NCI-H187 (cell line): ENCODE data around the gene PCMTD2.
"Not testable (repeated sequence)": the region's sequence is repeated elsewhere in the genome, so short reads cannot be mapped to it uniquely, and the experiment has no call there.

Experiments
- DNase-seq, 2 experiments: peaks; one replicate each; lab custom pipeline; 2025; lab: John Stamatoyannopoulos, UW

PCMTD2 gene

DNA sequence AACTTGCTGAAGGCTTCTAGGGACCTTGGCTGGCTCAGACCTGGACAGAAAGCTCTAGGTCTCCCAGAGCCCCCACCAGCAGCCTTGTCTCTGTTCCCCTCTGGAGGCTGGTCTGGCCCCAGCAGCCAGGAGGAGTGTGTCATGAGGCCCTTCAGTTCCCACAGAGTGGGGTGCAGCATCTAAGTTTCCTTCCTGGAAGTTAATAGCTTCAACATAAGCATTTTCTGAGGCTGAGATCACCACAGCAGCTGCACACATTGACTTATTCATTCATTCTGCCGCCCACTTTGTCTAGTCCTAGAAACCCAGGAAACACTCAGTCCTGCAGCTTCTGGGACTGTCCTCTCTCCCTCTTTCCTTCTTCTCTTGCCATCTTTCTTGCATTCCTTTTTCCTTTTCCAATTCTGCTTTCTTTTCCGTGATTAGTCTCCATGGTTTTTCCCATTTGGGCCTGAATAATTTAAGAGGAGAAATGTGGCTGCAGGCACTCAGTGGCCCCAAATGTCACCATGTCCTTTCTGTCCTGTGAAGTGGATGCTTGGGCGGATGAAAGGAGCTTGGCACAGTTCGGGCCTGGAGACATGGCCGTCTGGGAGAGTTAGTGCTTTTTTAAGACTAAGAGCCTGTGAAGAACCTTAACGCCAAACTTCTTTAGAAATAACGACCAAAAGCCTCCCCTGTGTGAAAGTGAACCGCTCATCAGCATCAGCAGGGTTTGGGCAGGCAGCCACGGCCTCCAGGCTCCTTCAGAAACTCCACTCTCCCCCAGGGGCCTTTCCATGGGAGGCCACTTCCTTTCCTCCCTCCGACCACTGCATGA lies 31.0 kb upstream of the PCMTD2 start:
- DNase-seq = no peak

- DNase-seq = no peak
Observed at GRCh38 chr20:64225171-64225595, 30.4 kb upstream of the PCMTD2 start.

DNA sequence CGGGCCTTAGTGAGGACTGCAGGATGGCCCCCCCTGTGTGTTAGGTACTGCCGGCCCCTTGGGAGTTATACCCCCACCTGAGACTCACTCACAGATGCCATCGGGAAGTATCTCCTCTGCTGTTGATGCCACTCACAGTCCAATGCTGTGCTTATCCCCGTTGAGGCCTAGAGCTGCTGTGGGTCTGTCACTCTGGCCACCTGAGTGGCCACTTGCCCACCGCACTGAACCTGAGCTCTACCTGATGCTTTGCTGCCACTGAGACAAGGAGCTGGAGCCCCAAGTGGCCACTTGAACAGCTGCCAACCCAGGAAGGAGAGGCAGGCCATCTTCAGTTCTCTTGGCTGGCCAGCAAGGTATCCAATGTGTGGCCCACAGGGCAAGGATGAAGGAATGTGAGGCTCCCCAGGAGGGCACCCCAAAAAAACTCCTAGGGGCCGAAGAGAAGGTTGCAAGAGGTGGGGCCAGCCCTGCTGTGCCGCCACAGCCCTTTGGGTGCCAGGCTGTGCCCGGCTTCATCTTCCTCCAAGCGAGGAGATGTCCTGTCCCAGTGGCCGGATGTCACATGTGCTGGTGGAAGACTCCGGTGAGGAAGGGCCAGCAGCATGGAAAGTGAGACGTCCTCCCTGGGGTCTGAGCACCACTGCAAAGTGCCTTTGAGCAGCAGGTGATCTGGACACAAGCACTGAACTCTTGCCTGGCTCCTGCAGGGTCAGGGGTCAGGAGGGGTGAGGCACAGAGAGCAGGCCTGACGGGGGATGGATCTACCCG lies 29.5 kb upstream of the PCMTD2 start:
- no peak for DNase-seq

DNA sequence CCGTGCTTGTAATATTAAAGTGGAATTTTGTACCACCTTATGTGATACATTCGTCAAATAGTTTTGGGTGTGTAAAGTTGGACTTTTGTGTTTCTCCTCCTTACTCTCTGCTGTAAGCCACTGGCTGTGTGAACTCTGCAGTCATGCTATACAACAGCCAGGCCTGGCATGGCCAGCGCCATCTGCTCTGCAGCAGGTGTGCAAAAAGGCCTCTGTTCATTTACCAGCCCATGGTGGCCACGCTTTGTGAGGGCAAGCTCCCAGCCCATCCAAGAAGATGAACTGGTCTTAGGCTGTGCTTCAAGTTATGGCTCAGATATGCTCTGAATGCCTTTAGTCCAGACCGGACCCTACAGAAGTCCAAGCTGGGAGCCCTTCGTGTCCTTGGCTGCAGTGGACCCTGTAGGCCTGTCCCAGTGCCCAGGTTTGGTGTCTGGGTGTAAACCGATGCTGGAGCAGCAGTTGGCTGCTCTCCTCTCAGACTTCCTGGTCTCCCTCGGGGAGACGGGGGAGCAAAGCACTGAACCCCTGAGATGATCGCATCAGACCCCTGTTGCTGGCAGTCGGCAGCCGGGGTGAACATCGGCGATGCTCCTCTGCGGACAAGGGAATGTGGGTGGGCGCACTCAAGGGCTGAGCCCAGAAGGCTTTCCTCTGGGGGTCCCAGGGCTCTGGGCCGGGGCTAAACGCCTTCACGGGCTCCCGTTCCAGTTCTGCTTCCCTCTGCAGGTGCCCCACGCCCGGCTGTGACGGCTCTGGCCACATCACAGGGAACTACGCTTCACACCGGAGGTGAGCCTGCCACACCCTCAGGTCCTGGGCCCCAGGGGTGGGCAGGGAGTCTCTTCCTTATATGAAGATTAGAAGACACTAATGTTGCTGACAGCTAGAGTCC lies 28.6 kb upstream of the PCMTD2 start:
- DNase-seq = no peak

DNA sequence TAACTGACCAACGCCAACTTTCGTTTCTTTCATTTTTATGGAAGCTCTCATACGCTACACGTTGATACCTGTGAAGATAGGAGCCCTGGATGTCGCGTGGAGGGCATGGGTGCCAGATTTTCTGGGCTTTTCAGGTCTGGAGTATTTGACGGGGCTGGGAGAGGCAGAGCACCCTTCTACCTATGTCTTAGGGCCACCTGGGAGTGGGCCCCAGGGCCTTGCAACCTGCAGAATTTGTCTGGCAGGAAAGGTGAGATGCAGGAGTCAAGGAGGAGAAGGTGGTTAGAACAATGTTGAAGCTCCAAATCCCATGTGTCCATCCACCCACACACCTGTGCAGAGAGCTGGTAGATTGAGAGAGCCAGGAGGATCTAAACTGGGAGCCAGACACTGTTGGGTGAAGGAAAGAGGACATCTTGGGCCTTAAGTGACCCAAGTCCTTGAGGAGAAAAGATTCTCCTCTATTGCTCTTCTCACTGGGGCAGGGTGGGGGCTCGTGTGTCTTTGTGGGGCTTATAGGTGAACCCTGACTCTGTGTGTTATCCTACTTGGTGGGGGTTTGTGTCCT lies 27.4 kb upstream of the PCMTD2 start:
- no peak for DNase-seq

DNA sequence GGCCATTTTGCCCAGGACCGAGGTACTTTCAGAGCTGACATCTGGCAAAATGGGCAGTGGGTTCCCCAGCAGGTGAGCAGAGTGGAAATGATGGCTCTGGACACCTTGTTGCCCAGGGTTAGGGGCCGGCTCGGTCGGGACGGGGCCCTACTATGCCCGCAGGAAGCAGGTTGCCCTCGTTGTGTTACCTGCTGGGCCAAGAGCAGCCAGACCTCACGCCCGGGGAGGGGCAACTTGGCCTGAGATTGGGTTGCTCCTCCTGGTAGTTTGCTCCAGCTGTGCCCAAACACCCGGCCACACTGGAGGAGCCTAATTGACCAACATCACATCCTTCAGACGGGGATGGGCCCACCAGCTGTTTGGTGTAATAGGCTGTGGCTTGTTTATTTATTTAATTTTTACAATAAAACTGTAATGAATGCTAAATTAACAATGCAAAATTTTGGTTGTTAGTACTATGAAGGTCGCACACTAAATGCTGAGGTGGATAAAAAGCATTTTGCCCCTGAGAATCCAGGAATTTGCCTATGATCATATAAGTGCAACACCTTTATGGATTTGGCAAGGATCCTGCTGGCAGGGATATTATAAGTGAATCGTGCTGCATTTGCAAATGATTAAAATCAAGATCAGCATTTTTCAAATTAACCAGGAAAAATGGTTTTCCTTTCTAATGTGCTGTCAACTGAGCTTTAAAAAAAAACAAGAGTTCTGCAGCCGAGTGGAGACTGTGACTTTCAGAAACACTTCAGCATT lies 26.6 kb upstream of the PCMTD2 start:
- DNase-seq = no peak

DNA sequence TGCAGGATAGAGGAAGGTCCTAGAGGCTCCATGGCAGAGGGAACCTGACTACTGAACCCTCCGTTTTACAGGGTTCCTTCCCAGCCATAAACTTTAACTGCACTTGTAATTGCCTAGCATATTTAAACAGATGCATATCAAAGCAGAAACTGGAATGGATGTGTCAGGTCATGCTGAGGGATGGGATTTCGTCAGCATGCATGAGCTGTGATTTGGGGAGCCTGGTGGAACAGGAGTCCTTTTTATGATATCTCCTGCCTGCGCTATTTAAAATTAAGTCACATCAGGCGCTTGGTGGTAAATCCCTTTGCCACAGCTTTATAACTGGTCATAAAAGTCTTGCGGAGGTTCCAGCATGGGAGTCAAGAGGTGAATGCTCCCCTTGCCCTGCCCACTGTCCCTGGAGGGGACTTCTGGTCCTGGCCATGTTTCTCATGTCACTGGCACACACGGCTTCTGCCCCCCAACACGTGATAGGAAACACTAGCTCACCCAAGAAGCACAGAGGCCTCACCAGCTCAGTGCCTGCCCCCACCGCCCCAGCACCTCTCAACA lies 26.0 kb upstream of the PCMTD2 start:
- no peak for DNase-seq

GRCh38 chr20:64230461-64231145 lies 24.9 kb upstream of the PCMTD2 start:
- DNase-seq = no peak

GRCh38 chr20:64231621-64232550 lies 23.7 kb upstream of the PCMTD2 start:
- DNase-seq = no peak

GRCh38 chr20:64232794-64233193 lies 22.8 kb upstream of the PCMTD2 start:
- no peak for DNase-seq

GRCh38 chr20:64233725-64234124 lies 21.8 kb upstream of the PCMTD2 start:
- DNase-seq = no peak

- no peak for DNase-seq
Observed at GRCh38 chr20:64234291-64234791, 21.2 kb upstream of the PCMTD2 start.

- DNase-seq = not testable (repeated sequence)
Observed at GRCh38 chr20:64234921-64235565, 20.5 kb upstream of the PCMTD2 start.

DNA sequence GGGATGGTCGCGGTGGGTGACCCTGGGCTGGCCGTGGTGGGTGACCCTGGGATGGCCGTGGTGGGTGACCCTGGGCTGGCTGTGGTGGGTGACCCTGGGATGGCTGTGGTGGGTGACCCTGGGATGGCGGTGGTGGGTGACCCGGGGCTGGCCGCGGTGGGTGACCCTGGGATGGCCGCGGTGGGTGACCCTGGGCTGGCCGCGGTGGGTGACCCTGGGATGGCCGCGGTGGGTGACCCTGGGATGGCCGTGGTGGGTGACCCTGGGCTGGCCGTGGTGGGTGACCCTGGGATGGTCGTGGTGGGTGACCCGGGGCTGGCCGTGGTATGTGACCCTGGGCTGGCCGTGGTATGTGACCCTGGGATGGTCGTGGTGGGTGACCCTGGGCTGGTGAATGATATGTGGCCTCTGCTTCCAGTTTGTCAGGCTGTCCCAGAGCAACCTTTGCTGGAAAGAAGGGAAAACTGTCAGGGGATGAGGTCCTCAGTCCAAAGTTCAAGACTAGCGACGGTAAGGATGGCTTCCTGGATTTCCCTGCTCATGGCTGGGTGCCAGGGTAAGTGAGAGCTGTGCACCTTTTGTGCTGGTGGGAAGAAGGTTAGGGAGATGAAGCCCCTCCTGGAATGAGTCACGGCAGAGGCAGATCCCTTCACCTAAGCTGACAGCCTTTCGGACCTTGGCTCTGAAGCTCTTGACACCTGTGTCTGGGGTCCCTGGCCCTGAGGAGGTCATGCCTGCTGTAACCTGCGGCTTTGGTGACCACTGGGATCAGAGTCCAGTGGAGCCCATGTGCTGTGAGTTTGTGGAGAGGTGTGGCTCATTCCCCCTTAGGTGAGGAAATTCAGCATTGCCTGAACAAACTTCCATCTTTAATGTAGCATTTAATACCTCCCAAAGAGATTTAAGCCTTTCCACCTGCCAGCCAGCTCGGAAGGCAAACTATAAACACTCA lies 19.1 kb upstream of the PCMTD2 start:
- DNase-seq = no peak

DNA sequence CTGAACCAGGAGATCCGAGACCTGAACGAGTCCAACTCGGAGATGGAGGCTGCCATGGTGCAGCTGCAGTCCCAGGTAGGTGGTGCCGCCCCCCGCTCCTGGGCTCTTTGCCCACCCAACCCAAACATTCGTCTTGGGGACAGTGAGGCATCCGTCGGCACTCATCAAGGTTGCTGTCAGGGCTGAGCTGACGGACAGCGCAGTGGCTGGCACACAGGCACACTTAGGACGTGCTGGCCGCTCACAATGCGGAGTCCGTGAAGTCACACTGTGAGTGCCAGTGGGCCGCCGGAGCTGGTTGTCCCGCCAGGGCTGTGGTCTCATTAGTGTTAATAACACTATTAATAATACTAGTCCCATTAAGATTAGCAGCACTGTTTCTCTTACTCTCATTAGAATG lies 18.2 kb upstream of the PCMTD2 start:
- DNase-seq = no peak

GRCh38 chr20:64238115-64238825 lies 17.3 kb upstream of the PCMTD2 start:
- DNase-seq = no peak
